Chondrocyte (in vitro differentiated cells): ENCODE measurements around the gene RECK. TPM values are rescaled to one million over a fixed set of nuclear protein-coding genes. Genes with fewer than 3 reads are reported as not detected.
"Not testable (repeated sequence)": the region's sequence is repeated elsewhere in the genome, so short reads cannot be mapped to it uniquely, and the experiment has no call there.

ENCODE experiments used
- DNase-seq: peaks from one replicate; pipeline ENCODE4 v3.0.0; 2021; ENCODE audit warnings: mixed read lengths, low spot score
- H3K27ac Mint-ChIP-seq: one replicate; pipeline ENCODE4 v1.8.0; 2021; ENCODE audit warnings: mild to moderate bottlenecking, moderate library complexity, mixed read lengths; ENCODE audit not compliant: unreplicated experiment
- H3K27me3 Mint-ChIP-seq: 2 replicates; pipeline ENCODE4 v1.8.0; 2021; ENCODE audit warnings: low read depth, mixed read lengths
- H3K36me3 Mint-ChIP-seq: 2 replicates; pipeline ENCODE4 v1.8.0; 2021; ENCODE audit warnings: low read depth, mixed read lengths
- H3K4me1 Mint-ChIP-seq: 2 replicates; pipeline ENCODE4 v1.8.0; 2021; ENCODE audit warnings: low read depth, mild to moderate bottlenecking, mixed read lengths
- H3K4me3 Mint-ChIP-seq: one replicate; pipeline ENCODE4 v1.8.0; 2021; ENCODE audit warnings: mild to moderate bottlenecking, moderate library complexity, mixed read lengths; ENCODE audit not compliant: unreplicated experiment
- H3K9me3 Mint-ChIP-seq: 2 replicates; pipeline ENCODE4 v1.8.0; 2021; ENCODE audit warnings: low read depth, mixed read lengths
- CTCF ChIP-seq: fragments of 200-600 bp; sonication (generic); IDR thresholded peaks from 2 replicates; pipeline ENCODE4 v1.5.0; 2021; ENCODE audit warnings: antibody characterized with exemption, mild to moderate bottlenecking, moderate library complexity
- total RNA-seq: library from RNA; stranded (reverse); gene quantifications from 3 replicates; pipeline ENCODE4 v1.2.1, GENCODE V29; 2021

RECK gene
- total RNA-seq, 1 donor from 2014 or later = 33.5 TPM

- Mint-ChIP-seq H3K4me3 (no peak overlapping the region), H3K27ac (no peak overlapping the region), H3K36me3 (peaks cover 16% of the 10 kb centered on the region), H3K4me1 (peaks cover 14% of the 10 kb centered on the region), H3K27me3 (no peaks in the 10 kb centered on the region), H3K9me3 (no peaks in the 10 kb centered on the region)
- TF ChIP-seq CTCF = no peak
- no peak for DNase-seq
These were observed 43.8 kb downstream of the RECK start for GRCh38 chr9:36080519-36080918.

GRCh38 chr9:36082931-36083330 lies 46.2 kb downstream of the RECK start:
- H3K9me3 Mint-ChIP-seq = peaks cover 6% of the 10 kb centered on the region
- H3K4me3 Mint-ChIP-seq = no peak overlapping the region
- H3K27ac Mint-ChIP-seq = no peak overlapping the region
- H3K27me3 Mint-ChIP-seq = no peaks in the 10 kb centered on the region
- peaks cover 26% of the 10 kb centered on the region for H3K36me3 Mint-ChIP-seq
- DNase-seq = no peak
- TF ChIP-seq CTCF = no peak
- H3K4me1 Mint-ChIP-seq = peaks cover 8% of the 10 kb centered on the region

GRCh38 chr9:36086442-36086841 lies 49.7 kb downstream of the RECK start:
- Mint-ChIP-seq H3K4me3 (no peak overlapping the region), H3K27me3 (no peaks in the 10 kb centered on the region), H3K9me3 (peaks cover 6% of the 10 kb centered on the region), H3K27ac (no peak overlapping the region), H3K4me1 (peaks cover 22% of the 10 kb centered on the region), H3K36me3 (peaks cover 21% of the 10 kb centered on the region)
- no peak for DNase-seq
- no peak for TF ChIP-seq CTCF

- Mint-ChIP-seq H3K4me1 (peaks cover 28% of the 10 kb centered on the region), H3K36me3 (peaks cover 21% of the 10 kb centered on the region)
- H3K9me3 Mint-ChIP-seq, H3K27ac Mint-ChIP-seq, H3K4me3 Mint-ChIP-seq, H3K27me3 Mint-ChIP-seq, DNase-seq: not testable (repeated sequence)
These were observed 50.3 kb downstream of the RECK start for GRCh38 chr9:36087054-36087453.

GRCh38 chr9:36088020-36088419 lies 51.3 kb downstream of the RECK start:
- no peak for TF ChIP-seq CTCF
- DNase-seq = no peak
- no peaks in the 10 kb centered on the region for H3K27me3 Mint-ChIP-seq
- H3K36me3 Mint-ChIP-seq = peaks cover 18% of the 10 kb centered on the region
- H3K27ac Mint-ChIP-seq = no peak overlapping the region
- H3K4me3 Mint-ChIP-seq = no peak overlapping the region
- H3K4me1 Mint-ChIP-seq = peaks cover 35% of the 10 kb centered on the region
- H3K9me3 Mint-ChIP-seq = peaks cover 6% of the 10 kb centered on the region
